ENCODE data around the gene NOP56.

The NOP56 gene, protein sequence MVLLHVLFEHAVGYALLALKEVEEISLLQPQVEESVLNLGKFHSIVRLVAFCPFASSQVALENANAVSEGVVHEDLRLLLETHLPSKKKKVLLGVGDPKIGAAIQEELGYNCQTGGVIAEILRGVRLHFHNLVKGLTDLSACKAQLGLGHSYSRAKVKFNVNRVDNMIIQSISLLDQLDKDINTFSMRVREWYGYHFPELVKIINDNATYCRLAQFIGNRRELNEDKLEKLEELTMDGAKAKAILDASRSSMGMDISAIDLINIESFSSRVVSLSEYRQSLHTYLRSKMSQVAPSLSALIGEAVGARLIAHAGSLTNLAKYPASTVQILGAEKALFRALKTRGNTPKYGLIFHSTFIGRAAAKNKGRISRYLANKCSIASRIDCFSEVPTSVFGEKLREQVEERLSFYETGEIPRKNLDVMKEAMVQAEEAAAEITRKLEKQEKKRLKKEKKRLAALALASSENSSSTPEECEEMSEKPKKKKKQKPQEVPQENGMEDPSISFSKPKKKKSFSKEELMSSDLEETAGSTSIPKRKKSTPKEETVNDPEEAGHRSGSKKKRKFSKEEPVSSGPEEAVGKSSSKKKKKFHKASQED

DNA sequence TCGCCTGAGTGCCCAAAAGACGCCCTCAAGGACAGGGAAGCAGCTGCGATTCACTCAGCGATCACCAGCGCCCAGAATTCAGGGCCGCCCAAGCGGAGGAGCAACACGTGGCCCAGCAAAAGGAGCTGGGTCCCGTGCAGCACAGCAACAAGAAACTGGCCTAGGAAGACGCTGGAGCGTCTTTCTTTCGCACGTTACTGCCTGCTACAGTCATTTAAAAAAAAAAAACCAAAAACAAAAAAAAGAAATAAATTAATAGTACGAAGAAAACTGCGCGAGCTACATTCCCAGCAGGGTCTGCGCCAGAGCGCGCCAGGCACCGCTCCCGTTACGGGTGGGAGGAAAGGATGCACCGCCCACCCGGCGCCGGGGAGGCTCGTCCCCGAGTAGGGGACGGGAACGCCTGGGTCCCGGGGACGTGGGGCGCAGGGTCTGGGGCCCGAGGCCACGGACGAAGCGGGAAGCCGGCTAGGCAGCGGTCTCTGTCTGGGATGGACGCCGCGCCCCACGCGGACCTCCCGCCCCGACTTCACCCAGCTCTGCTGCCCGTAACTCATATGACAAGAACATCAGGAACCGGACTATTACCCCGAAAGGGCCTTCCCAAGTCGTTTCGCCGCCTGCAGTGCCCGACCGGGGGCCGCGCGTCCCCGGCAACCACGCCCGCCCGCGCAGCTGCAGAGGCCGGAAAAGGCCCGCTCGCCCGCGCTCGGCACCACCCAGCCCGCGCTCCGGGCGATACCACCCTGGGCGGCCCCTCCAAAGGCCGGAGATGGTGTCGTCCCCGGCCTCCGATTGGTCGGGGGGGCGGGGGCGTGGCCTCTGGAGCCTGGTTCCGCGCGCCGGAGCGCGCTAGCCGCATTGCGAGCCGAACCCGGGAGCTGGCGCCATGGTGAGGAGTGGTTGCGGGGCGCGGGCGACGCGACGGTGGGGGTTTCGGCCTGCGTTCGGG is at the start of gene NOP56:
Gene NOP56, plus strand, starts transcription at position 861 of the 952 bp plus-strand sequence. Its CDS starts 29 bp downstream, at position 890.
- peak; percentile 94 to 95 for DNase-seq (ENCODE audit: low read depth in 2 of 2)

DNA sequence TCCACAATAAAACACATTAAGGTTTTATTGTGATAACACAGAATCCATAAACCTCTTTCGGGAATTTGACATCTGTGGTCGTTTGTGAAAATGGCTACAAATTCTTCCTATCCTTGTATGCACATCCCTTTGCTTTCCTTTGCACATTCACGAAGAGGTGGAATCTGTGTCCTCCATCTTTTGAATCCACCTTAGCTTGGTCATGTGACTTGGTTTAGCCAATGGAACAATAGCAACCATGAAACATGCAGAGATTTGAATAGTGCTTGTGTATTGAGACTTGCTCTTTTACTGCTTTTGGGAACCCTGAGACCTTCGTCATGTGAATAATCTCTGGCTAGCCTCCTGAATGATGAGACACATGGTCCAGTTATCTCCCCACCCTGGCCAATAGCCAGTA is 49.7 kb upstream of the NOP56 start:
- DNase-seq (ENCODE audit: low read depth in 2 of 2): no peak

DNA sequence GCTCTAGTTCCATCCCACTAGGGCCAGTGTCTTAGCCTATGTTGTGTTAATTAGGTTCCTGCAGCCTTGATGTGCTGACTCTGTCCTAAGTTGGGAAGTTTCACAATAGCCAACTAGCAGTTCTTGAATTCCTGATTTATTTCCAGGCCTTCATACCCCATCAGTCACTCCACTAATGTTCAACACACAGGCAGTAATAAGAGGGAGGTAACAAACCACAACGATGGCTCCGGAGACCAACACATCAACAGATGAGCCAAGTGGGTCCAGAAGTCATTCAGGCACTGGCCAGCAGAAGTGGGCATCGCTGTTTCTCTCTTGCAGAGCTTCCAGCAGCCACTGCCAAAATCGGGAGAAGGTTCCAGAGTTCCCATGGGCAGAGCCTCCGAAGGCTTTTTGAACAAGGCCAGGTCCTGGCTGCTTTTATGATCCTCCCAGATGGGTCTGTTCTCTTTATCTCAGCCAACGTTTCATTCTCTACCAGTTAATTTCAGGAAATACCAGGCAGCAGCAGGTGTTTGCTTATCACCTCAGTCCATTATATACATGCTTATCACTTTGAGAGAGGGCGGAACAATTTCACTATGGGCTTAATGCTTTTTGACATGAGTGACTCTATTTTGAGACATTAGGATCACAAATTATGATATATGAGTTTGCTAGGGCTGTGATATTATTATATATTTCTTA is 48.5 kb upstream of the NOP56 start:
- no peak for DNase-seq (ENCODE audit: low read depth in 2 of 2)

DNA sequence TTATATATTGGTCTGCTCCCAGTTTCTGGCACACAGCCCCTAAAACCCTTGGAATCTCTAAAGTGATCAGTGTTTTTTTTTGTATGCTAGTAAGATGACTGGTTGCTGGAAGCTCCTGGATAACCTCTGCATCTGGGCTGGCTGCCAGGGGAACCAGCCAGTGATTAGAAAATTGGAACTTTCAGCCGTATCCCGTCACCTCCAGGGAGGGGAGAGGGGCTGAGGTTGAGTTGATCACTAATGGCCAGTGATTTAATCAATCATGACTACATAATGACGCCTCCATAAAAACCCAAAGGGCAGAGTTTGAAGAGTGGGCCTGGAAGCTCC is 48.0 kb upstream of the NOP56 start:
- no peak for DNase-seq (ENCODE audit: low read depth in 2 of 2)

DNA sequence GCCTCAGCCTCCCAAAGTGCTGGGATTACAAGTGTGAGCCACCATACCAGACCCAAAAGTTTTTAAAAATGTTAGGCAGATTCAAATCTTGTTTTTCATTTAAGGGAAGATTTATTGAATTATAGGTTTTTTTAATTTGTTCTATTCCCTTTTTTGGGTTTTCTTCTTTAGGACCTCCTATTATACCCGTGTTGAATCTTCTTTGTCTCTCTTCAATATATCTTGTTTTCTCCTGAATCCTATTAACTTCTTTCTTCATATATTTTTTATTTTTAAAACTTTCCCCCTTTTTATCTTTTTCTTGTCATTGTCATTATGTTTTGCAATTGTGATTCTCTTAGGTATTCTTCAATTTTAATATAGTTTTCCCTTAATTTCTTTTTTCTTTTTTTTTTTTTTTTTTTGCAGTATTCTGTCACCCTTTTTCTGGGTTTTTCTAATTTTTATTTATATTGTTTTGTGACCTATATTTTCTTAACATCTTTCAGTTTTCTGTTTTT is 45.9 kb upstream of the NOP56 start:
- DNase-seq (ENCODE audit: low read depth in 2 of 2): no peak

DNA sequence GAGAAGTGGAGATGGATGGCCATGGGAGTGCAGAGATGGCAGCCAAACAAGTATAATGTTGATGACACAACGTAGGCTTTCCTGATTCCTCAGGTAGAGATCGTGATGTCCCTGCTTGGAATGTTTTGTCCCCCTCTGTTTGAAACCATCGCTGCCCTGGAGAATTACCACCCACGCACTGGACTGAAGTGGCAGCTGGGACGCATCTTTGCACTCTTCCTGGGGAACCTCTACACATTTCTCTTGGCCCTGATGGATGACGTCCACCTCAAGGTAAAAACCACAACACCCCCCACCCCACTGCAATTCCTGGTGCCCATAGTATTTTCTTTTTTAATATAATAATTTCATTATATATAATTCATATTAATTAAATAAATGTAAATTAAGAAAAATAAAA is 42.1 kb upstream of the NOP56 start:
- no peak for DNase-seq (ENCODE audit: low read depth in 2 of 2)

DNA sequence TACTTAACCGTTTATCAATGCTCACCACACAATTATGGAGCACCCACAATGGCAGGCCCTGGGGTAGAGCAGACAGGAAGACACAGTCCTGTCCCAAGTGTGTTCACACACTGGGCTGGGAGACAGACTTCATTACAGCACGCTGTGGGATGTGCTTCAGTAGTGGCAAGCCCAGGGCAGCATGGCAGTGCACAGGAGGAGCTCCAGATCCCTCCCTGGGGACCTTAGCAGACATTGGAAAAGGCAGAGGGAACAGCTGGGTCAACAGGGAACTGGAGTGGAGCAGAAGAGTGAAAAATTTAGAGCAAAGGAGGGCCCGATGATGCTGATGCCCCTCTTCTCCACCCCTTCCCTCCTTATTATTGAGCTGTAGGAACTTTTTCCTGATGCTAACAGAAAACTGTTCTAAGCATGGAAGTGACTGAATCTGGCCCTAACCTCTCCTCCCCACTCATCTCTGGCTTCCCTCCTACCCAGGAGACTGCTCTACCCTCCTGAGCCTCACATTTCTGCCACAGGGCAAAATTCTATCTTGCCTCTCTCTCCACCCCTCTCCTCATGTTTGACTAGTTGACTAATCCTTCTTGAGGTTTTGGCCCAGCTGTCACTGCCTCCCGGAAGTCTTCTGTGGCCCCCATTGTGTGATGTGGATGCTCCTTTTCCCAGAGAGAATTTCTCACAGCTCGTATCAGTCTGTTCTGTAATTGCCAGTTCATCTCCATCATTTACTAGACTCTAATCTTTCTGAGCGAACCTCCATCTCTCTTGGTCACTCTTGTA is 41.3 kb upstream of the NOP56 start:
- DNase-seq (ENCODE audit: low read depth in 2 of 2): no peak

DNA sequence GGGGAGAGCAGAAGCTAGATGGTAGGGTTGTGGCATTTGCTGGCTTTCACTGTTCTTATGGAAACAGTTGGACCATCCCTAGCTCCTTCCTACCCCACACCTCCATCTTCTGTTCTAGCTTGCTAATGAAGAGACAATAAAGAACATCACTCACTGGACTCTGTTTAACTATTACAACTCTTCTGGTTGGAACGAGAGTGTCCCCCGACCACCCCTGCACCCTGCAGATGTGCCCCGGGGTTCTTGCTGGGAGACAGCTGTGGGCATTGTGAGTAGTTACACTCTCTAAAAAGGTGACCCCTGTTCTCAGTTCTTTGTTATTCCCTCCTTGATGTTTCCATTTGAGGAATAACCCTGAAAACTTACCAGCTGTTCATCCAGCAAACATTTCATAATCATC is 40.4 kb upstream of the NOP56 start:
- DNase-seq (ENCODE audit: low read depth in 2 of 2): no peak

DNA sequence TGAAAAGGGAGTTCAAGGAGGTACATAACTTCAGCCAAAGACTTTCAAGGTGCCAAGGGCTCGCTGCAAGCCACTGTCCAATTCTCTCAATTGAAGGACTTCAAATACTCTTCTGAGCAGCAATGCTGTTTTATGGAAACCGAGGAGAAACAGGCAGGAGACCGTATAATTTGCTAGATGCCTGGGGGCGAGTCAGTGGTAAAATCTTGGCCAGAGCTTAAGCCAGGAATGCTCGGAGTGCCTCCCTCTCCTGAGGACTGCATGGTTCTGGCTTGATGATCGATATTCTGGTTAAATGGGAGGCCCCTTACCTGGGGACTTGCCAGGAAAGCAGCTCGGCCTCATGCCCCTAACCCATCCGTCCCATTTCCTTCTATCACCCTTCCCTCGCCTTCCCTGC is 35.8 kb upstream of the NOP56 start:
- no peak for DNase-seq (ENCODE audit: low read depth in 2 of 2)

DNA sequence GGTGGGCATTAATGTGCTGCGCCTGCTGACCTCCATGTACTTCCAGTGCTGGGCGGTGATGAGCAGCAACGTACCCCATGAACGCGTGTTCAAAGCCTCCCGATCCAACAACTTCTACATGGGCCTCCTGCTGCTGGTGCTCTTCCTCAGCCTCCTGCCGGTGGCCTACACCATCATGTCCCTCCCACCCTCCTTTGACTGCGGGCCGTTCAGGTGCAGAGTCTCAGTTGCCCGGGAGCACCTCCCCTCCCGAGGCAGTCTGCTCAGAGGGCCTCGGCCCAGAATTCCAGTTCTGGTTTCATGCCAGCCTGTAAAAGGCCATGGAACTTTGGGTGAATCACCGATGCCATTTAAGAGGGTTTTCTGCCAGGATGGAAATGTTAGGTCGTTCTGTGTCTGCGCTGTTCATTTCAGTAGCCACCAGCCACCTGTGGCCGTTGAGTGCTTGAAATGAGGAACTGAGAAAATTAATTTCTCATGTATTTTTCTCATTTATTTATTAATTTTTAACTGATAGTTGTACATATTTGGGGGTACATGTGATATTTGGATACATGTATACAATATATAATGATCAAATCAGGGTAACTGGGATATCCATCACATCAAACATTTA is 35.2 kb upstream of the NOP56 start:
- DNase-seq (ENCODE audit: low read depth in 2 of 2): no peak

DNA sequence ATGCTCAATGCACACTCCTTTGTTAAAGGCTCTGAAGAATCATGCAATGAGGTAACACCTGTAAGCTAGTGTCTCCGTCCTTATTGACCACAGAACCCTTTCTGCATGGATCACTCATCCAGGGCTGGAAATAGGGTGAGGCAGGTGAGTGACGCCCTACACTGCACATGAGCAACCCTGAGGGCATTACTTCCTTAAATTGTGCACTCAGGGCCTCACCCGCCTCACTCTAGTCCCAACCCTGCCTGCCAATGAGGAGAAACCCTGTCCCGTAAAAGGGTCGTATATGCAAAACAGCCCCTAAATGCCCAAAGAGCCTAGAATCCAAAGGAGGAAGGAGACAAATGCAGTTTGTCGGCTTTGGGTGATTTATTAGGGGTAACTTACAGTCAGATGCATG is 33.6 kb upstream of the NOP56 start:
- DNase-seq (ENCODE audit: low read depth in 2 of 2): no peak

DNA sequence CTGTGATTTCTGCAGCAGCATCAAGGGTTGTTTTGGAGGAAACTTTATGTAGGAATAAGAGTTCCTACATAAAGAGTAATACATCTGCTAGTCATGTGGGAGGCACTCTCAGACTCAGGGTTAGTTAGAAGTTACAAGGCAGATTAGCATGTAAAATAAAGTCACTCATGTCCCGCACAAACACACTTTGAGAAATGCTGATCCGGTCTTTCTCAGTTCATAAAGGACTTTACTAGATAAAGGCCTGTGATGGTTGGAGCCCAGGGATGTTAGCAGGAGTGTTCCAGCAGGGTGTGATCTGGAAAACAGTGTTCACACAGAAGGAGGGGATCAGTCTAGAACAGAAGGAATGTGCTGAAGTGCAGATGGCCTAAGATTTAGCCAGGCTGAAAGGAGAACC is 33.1 kb upstream of the NOP56 start:
- no peak for DNase-seq (ENCODE audit: low read depth in 2 of 2)

DNA sequence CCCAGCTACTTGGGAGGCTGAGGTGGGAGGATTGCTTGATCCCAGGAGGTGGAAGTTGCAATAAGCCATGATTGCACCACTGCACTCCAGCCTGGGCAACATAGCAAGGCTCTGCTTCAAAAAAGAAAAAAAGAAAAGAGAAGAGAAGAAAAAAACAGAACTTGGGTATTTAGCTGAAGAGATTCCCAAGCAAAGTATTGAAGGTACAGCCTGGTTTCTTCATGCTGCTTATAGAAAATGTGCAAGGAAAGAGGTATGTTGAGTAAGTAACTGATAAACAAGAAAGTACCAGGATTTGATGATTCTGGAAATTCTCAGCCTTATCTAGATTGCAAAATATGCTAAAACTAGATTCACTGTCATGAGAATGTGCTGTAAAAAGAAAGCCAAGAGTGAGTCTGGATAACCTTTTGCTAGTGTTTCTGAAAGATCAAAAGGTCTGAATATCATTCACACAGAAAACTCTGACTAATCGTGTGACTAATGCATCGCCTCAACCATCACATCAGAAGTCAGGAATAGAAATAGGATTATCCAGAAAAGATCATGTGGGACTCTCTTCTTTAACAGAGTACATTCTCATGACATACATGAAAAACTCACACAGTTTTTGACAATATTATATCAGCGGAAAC is 32.4 kb upstream of the NOP56 start:
- DNase-seq (ENCODE audit: low read depth in 2 of 2): no peak

DNA sequence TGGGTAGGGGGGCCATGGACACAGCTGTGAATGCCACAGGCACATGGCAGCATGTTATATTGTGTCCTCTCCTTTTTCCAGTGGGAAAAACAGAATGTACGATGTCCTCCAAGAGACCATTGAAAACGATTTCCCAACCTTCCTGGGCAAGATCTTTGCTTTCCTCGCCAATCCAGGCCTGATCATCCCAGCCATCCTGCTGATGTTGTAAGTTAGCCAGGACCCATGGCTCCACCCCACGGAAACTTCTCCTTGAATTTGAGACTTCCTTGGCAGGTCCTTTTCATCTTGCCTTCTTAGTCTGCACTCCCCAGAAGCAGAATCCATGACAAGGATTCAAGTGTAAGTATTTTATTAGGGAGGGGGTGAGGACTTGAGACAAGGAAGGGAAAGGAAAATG is 28.2 kb upstream of the NOP56 start:
- DNase-seq (ENCODE audit: low read depth in 2 of 2): no peak

DNA sequence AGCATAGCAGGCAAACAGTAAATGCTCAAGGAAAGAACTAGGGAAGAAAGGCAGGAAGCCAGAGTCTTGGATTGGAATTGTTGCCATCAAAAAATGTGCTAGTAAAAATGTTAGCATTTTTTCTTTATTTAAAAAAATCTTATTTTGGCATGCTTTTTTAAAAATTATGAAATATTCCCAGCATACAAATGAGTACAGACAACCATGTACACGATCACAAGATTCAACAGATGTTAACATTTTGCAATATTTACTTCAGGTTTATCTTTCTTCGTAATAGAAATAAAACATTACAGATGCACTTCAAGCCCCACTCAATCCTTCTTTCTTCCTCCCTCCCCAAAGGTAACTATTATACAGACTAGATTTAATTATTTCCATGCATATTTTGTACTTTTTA is 27.4 kb upstream of the NOP56 start:
- DNase-seq (ENCODE audit: low read depth in 2 of 2): no peak

DNA sequence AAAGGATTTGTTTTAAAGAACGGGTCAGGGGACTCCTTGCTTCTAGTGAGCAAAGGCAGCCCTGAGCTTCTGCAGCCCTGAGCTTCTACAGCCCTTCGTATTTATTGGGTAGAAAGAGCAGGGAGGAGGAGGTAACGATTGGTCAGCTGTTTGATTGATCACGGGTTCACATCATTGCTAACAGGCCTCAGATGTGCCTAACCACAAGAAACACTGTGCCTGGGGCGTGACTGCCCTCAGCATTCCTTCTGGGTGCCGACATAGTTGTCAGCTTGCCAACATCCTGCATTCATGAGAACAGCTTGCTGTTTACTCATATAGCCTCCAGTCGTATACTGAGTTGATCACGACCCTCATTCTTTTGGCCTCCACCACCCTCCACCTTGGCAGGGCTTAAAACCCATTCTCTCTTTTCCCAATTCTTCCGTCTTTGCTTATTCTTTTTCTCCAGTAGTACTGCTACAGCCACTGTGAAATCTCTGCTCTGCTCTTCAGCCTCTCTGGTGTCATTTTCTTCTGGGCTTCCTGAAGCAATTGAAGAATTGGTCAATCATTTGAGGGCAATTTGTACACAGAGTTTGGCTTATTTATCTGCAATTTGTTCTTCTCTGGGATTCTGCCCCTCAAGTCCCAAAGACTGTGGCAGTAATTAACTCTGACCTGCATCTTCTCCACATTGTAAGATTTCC is 25.4 kb upstream of the NOP56 start:
- no peak for DNase-seq (ENCODE audit: low read depth in 2 of 2)

DNA sequence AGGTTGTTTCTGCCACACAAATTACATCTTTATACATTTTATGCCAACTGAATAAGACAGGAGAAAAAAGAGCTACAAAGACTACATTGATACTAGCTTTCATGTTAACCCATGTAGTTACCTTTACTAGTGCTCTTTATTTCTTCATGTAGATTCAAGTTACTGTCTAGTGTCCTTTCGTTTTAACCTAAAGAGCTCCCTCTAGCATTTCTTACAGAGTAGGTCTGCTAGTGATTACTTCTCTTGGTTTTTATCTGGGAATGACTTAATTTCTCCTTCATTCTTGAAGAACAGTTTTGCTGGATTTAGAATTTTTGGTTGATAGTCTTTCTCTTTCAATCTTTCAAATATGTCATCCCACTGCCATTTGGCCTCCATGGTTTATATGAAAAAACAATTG is 21.2 kb upstream of the NOP56 start:
- no peak for DNase-seq (ENCODE audit: low read depth in 2 of 2)

DNA sequence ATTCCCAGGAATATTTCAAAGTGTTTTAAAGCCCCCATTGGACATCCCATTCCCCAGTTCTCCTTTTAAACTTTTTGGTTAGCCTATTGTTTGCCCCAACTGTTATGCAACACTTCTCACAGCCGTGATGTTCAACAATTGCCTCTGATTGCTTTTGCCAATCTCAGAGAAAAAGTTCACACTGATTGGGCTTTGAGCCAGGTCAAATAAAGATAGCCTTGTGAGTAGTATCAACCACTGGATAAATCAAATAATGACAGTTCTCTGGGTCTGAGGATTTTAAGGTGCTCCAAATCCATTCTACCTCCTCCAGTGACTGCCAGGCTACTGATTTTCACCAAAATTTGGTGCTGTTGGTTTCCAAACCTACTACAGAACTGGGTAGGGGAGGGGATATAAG is 19.1 kb upstream of the NOP56 start:
- DNase-seq (ENCODE audit: low read depth in 2 of 2): no peak

DNA sequence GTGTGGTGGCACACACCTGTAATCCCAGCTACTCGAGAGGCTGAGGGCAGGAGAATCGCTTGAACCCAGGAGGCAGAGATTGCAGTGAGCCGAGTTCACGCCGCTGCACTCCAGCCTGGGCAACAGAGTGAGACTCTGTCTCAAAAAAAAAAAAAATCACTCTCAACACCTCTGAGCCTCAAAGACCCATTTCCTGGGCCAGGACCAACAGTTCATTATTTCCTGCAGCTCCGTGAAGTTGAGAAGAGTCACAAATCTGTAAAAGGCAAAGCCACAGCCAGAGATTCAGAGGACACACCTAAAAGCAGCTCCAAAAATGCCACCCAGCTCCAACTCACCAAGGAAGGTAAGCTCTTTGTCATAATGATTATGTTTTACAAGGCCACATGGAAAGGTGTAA is 15.2 kb upstream of the NOP56 start:
- no peak for DNase-seq (ENCODE audit: low read depth in 2 of 2)

DNA sequence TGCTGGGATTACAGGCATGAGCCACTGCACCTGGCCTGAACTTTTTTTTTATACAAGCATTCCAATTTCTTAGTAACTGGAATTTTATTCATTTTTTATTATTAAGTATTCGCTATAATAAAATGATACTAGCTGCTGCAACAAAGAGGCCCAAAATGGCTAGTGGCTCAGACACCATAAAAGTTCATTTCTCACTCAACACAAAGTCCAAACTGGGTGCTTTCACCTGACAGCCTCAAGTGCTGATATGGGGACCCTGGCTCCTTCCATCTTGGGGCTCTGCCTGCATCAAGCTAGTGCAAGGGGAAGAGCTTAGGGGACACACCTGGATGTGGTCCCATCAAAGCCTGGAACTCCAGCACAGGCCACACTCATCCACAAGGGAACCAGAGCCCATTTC is 12.2 kb upstream of the NOP56 start:
- DNase-seq (ENCODE audit: low read depth in 2 of 2): no peak

Data from stimulated activated CD4-positive, alpha-beta T cell treated with anti-CD3 and anti-CD28 coated beads, Interleukin-1b, Interleukin-23, amount 100 ng/mL, for 4 hours (primary cell).